ENCODE measurements around the gene NECAP2. TPM values are rescaled to one million over a fixed set of nuclear protein-coding genes. Genes with fewer than 3 reads are reported as not detected.
"Not testable (repeated sequence)": the region's sequence is repeated elsewhere in the genome, so short reads cannot be mapped to it uniquely, and the experiment has no call there.

Gene NECAP2
- total and polyA plus RNA-seq, 9 donors, result 36.2 to 60.4 (median 51.9) TPM

DNA sequence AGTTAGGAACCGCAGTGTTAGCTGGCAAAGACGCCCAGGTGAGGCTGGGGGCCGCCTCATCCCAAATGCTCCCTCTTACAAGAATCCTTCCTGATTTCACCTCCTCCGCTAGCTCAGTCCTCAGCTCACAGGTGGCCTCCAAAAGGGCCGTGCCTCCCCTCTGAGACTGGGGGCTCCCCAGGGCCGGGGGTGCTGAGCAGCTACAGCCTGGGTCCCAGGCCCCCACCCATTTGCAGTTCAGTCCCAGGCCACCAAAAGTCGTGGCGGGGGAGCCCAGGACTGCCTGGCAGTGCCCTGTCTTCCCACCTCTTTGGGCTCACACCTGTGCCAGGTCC lies 43.9 kb downstream of the NECAP2 start:
- no peak overlapping the region for H3K4me3 ChIP-seq
- no peaks in the 10 kb centered on the region for H3K36me3 ChIP-seq

GRCh38 chr1:16484931-16485330 lies 44.4 kb downstream of the NECAP2 start:
- no peak overlapping the region for H3K27ac ChIP-seq
- TF ChIP-seq EP300 (IDR thresholded peaks at IDR 0.05) (no peak), POLR2A (IDR thresholded peaks at IDR 0.05) (no peak)
- TF ChIP-seq, protein P1, sequence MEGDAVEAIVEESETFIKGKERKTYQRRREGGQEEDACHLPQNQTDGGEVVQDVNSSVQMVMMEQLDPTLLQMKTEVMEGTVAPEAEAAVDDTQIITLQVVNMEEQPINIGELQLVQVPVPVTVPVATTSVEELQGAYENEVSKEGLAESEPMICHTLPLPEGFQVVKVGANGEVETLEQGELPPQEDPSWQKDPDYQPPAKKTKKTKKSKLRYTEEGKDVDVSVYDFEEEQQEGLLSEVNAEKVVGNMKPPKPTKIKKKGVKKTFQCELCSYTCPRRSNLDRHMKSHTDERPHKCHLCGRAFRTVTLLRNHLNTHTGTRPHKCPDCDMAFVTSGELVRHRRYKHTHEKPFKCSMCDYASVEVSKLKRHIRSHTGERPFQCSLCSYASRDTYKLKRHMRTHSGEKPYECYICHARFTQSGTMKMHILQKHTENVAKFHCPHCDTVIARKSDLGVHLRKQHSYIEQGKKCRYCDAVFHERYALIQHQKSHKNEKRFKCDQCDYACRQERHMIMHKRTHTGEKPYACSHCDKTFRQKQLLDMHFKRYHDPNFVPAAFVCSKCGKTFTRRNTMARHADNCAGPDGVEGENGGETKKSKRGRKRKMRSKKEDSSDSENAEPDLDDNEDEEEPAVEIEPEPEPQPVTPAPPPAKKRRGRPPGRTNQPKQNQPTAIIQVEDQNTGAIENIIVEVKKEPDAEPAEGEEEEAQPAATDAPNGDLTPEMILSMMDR (IDR thresholded peaks at IDR 0.05), result no peak
- H3K4me1 ChIP-seq (ENCODE audit: insufficient read depth), result no peaks in the 10 kb centered on the region
- no peaks in the 10 kb centered on the region for H3K27me3 ChIP-seq
- WGBS, 3 donors, result 57 to 78% (median 75%) methylated on average over 6 of the region's 6 CpGs
- intact Hi-C loops (cut with DNase I), result no loop called here
- H3K4me3 ChIP-seq, result no peak overlapping the region
- DNase-seq, result no peak
- H3K36me3 ChIP-seq, result no peaks in the 10 kb centered on the region
- H3K9me3 ChIP-seq, result no peaks in the 10 kb centered on the region

More for the DNA sequence above, 43.9 kb downstream of the NECAP2 start:
- 92 to 96% (median 95%) methylated on average over 8 of the region's 8 CpGs for WGBS, 3 donors
- TF ChIP-seq POLR2A (IDR thresholded peaks at IDR 0.05) (no peak), EP300 (IDR thresholded peaks at IDR 0.05) (no peak)
- TF ChIP-seq, protein P1 (IDR thresholded peaks at IDR 0.05), result no peak
- H3K4me1 ChIP-seq (ENCODE audit: insufficient read depth), result no peaks in the 10 kb centered on the region
- no peaks in the 10 kb centered on the region for H3K27me3 ChIP-seq
- no peak overlapping the region for H3K27ac ChIP-seq
- H3K9me3 ChIP-seq, result no peaks in the 10 kb centered on the region
- intact Hi-C loops (cut with DNase I), result no loop called here
- no peak for DNase-seq

- DNase-seq; H3K4me3 ChIP-seq; H3K9me3 ChIP-seq; H3K27me3 ChIP-seq; H3K4me1 ChIP-seq (ENCODE audit: insufficient read depth); intact Hi-C loops (cut with DNase I); H3K27ac ChIP-seq; H3K36me3 ChIP-seq: not testable (repeated sequence)
- 85 to 100% (median 94%) methylated on average over 2 to 8 of the region's 8 CpGs for WGBS, 3 donors
Measured at GRCh38 chr1:16486316-16486715, 45.8 kb downstream of the NECAP2 start.

DNA sequence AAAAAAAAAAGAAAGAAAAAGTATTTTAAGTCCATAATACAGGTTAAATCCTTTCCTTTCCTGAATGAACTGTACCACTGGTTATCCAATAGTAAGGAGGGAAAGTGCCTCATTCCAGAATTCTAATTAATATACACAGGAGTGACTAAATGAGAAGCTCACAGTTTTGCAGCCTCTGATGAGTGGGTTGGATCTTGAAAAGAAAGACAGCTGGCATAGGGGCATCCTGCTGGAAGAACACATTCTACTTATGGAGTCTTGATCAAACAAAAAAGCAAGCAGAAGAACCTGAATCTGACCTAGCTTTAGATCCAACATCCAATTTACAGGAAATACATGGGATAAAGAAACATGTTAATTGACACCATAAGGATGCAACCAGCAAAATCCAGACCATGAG lies 46.5 kb downstream of the NECAP2 start:
- H3K9me3 ChIP-seq; H3K27me3 ChIP-seq; intact Hi-C loops (cut with DNase I); H3K27ac ChIP-seq; H3K4me1 ChIP-seq (ENCODE audit: insufficient read depth); DNase-seq; H3K36me3 ChIP-seq; H3K4me3 ChIP-seq: not testable (repeated sequence)

- H3K4me3 ChIP-seq; H3K4me1 ChIP-seq (ENCODE audit: insufficient read depth); DNase-seq; H3K36me3 ChIP-seq; H3K27me3 ChIP-seq; intact Hi-C loops (cut with DNase I); H3K27ac ChIP-seq; H3K9me3 ChIP-seq: not testable (repeated sequence)
- 86 to 90% (median 87%) methylated on average over 9 of the region's 9 CpGs for WGBS, 3 donors
Measured at GRCh38 chr1:16489195-16489880, 48.8 kb downstream of the NECAP2 start.

DNA sequence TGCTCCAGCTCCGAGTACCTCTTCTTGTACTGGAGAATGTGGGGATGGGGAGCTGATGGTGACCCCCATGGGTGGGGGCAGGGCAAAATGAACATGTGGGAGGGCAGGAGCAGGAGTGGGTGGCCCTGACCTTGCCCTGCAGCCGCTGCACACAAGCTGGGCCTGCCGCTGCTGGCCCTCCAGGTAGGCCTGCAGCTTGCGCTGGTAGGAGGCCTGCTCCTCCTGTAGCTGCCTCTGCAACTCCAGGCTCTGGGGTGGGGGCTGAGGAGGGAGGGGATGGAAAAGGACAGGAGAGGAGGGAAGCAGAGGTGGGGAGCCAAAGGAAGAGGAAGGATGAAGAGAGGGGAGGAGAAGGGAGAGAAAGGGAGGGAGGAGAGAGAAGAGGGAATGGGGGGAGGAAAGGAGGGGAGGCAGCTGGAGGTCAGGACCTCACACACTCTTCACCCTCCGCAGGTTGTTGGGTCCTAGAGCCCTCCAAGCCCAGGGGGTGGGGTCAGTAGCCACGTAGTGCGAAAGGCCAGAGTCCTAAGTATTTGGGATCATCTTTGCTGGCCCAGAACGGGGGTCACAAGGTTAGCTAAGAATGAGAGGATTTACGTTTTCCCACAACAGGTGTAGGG lies 50.6 kb downstream of the NECAP2 start:
- no peaks in the 10 kb centered on the region for H3K27me3 ChIP-seq
- H3K9me3 ChIP-seq, result no peaks in the 10 kb centered on the region
- no peak for DNase-seq
- 73 to 79% (median 78%) methylated on average over 9 of the region's 9 CpGs for WGBS, 3 donors
- H3K4me1 ChIP-seq (ENCODE audit: insufficient read depth), result no peaks in the 10 kb centered on the region
- H3K27ac ChIP-seq, result no peak overlapping the region
- H3K36me3 ChIP-seq, result no peaks in the 10 kb centered on the region
- no peak overlapping the region for H3K4me3 ChIP-seq
- intact Hi-C loops (cut with DNase I), result loop anchor here in 1 of 4 donors (10.0 kb wide), 1 partner anchor 46 kb away; the partner anchor contains the start of gene NECAP2
- TF ChIP-seq EP300 (IDR thresholded peaks at IDR 0.05) (no peak), POLR2A (IDR thresholded peaks at IDR 0.05) (no peak)
- TF ChIP-seq, protein P1 (IDR thresholded peaks at IDR 0.05), result no peak

DNA sequence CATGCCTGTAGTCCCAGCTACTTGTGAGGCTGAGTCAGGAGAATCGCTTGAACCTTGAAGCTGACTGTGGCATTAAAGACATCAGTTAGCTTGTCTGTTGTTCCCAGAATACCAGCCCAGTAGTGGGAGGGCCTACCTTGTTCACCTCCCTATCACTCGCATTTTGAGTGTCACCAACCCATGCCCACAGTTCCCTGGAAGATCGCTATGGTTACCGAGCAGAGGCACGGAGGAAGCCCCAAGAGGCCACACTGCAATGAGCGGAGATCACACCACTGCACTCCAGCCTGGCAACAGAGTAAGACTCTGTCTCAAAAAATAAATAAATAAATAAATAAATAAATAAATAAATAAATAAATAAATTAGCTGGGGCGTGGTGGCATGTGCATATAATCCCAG lies 52.4 kb downstream of the NECAP2 start:
- not testable (repeated sequence) for H3K36me3 ChIP-seq; H3K27me3 ChIP-seq; H3K27ac ChIP-seq; H3K4me3 ChIP-seq; DNase-seq; H3K4me1 ChIP-seq (ENCODE audit: insufficient read depth); H3K9me3 ChIP-seq
- intact Hi-C loops (cut with DNase I), result loop anchor here in 1 of 4 donors (10.0 kb wide), 1 partner anchor 48 kb away; the partner anchor contains the start of gene NECAP2
- 91 to 93% (median 91%) methylated on average over 7 of the region's 7 CpGs for WGBS, 3 donors

- H3K36me3 ChIP-seq; H3K27ac ChIP-seq; H3K4me3 ChIP-seq; DNase-seq; H3K4me1 ChIP-seq (ENCODE audit: insufficient read depth); H3K27me3 ChIP-seq; H3K9me3 ChIP-seq: not testable (repeated sequence)
- intact Hi-C loops (cut with DNase I), result loop anchor here in 1 of 4 donors (10.0 kb wide), 1 partner anchor 49 kb away; the partner anchor contains the start of gene NECAP2
- 81 to 92% (median 81%) methylated on average over 9 of the region's 9 CpGs for WGBS, 3 donors
Measured at GRCh38 chr1:16493731-16494130, 53.2 kb downstream of the NECAP2 start.

Measured in ovary (tissue), 9 donors.